PC-9 (cell line): ENCODE results near the gene GATA2. TPM values are rescaled to one million over a fixed set of nuclear protein-coding genes. Genes with fewer than 3 reads are reported as not detected.

Experiments
- BruUV-seq: library from RNA; stranded (reverse); fragments of 400-500 nt; replicated peaks from 2 replicates; lab custom pipeline; 2021; lab: Mats Ljungman, UMichigan
- CTCF ChIA-PET: fragments of 300-600 bp; sonication (Branson Sonifier 250); formaldehyde crosslinking; loops from one replicate; lab custom pipeline; 2022; ENCODE audit warnings: antibody characterized with exemption; lab: Charles Lee
- POLR2A ChIA-PET: fragments of 300-600 bp; sonication (Branson Sonifier 250); formaldehyde crosslinking; loops from one replicate; lab custom pipeline; 2022; ENCODE audit warnings: antibody characterized with exemption; ENCODE audit not compliant: unreplicated experiment; lab: Charles Lee
- DNase-seq, 2 experiments: peaks; one replicate each; pipeline versions ENCODE4 v3.0.0 to v3.0.0-alpha.2; 2015 to 2022; ENCODE audit warnings: mixed read lengths in 1 of 2
- H2AFZ ChIP-seq: fragments of 200-600 bp; sonication (generic); 2 replicates; pipeline ENCODE4 v1.8.1; 2017; ENCODE audit warnings: antibody characterized with exemption
- H3F3A ChIP-seq: fragments of 200-600 bp; sonication (generic); 2 replicates; pipeline ENCODE4 v1.8.1; 2017; ENCODE audit warnings: antibody characterized with exemption, mild to moderate bottlenecking, low read depth; ENCODE audit not compliant: insufficient read depth
- H3K27ac ChIP-seq: fragments of 200-600 bp; sonication (generic); 2 replicates; pipeline ENCODE4 v1.6.1; 2016; ENCODE audit warnings: mixed run types
- H3K27me3 ChIP-seq: fragments of 200-600 bp; sonication (generic); 2 replicates; pipeline ENCODE4 v1.6.1; 2016; ENCODE audit warnings: low read depth, mixed run types; ENCODE audit not compliant: insufficient read depth
- H3K36me3 ChIP-seq: fragments of 200-600 bp; sonication (generic); 2 replicates; pipeline ENCODE4 v1.6.1; 2016; ENCODE audit warnings: low read depth, mixed run types
- H3K4me1 ChIP-seq: fragments of 200-600 bp; sonication (generic); replicated peaks from 2 replicates; pipeline ENCODE4 v1.6.1; 2016; ENCODE audit warnings: mixed run types; ENCODE audit not compliant: insufficient read depth
- H3K4me2 ChIP-seq: fragments of 200-600 bp; sonication (generic); 2 replicates; pipeline ENCODE4 v1.6.1; 2017; ENCODE audit warnings: mixed run types
- H3K4me3 ChIP-seq: fragments of 200-600 bp; sonication (generic); 2 replicates; pipeline ENCODE4 v1.6.1; 2016; ENCODE audit warnings: mixed run types
- H3K79me2 ChIP-seq: fragments of 200-600 bp; sonication (generic); 2 replicates; pipeline ENCODE4 v1.6.1; 2017; ENCODE audit warnings: low read depth, mixed run types
- H3K9me2 ChIP-seq: fragments of 200-600 bp; sonication (generic); 2 replicates; pipeline ENCODE4 v1.8.1; 2017; ENCODE audit warnings: mild to moderate bottlenecking; ENCODE audit not compliant: insufficient read depth
- H3K9me3 ChIP-seq: fragments of 200-600 bp; sonication (generic); 2 replicates; pipeline ENCODE4 v1.8.1; 2016; ENCODE audit warnings: low read depth; ENCODE audit not compliant: insufficient read depth
- H4K20me1 ChIP-seq: fragments of 200-600 bp; sonication (generic); 2 replicates; pipeline ENCODE4 v1.8.1; 2017; ENCODE audit not compliant: insufficient read depth
- EZH2 ChIP-seq: fragments of 200-600 bp; sonication (generic); IDR thresholded peaks from 2 replicates; pipeline ENCODE4 v1.8.0; 2017; ENCODE audit warnings: antibody characterized with exemption, low read depth
- intact Hi-C: fragments of 100-400 bp; cut with micrococcal nuclease; formaldehyde crosslinking; loops from one replicate; pipeline ENCODE4 v1.10.0; 2022; ENCODE audit not compliant: unreplicated experiment
- total RNA-seq: library from RNA; stranded (reverse); gene quantifications from 2 replicates; pipeline ENCODE4 v1.2.3, GENCODE V29; 2021
- TF ChIP-seq, protein P1 (sequence below): fragments of 200-600 bp; sonication (generic); conservative IDR thresholded peaks from 2 replicates; pipeline ENCODE4 v1.6.1; 2017; ENCODE audit warnings: mixed run types, antibody characterized with exemption, mild to moderate bottlenecking, moderate library complexity

Gene GATA2
- total RNA-seq, 1 experiment from 2014 or later, result 29.0 TPM

DNA sequence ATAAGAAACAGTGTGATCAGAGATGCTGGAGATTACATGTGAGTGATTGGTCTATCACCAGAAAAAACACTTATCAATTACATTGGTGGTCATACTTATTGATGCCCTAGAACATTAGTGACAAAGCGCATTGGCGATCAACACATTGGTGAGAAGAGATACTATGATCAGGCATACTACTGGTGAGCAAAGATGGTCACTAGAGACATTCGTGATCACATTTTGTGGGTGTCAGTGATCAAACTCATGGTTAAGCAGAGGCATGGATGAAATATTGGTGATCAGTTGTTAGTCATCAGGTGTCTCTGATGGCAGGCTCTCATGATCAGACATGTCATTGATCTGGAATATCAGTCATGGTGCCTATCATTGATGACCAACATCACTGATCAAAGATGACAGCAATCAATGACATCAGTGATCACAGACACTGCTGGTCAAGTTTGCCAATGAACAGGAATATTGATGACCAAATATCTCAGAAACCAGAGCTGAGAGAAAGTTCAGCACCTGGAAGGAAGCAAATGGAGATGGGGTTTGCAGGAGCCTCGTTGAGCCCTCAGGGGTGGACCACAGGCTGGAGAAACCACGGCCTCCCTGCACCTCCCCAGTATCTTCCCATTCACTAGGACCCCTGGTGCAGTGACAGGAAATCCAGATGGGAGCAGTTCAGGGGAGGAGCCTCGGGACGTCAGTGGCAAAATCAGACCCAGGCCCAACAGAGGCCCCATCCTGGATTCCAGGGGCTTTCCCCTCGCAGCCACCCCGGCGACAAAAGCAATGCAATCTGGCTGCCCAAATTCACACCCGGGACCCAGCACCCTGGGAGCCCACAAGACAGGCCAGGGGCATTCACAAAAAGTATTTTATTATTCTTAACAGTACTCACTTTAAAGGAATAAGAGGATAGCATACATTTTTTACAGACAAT is 14.2 kb downstream of the GATA2 start:
- no peaks in the 10 kb centered on the region for H3K9me3 ChIP-seq
- no peak for DNase-seq
- ChIA-PET CTCF (no interaction called here), POLR2A (no interaction called here)
- intact Hi-C loops, result no loop called here
- 0 out of 2 replicates have a peak, but pooled peaks cover 2% of the 10 kb centered on the region for H3K79me2 ChIP-seq
- H3K4me2 ChIP-seq, result no peak overlapping the region
- no TSS peak for BruUV-seq
- H3K9me2 ChIP-seq, result no peaks in the 10 kb centered on the region
- no peaks in the 10 kb centered on the region for H3K36me3 ChIP-seq
- H3K27ac ChIP-seq, result no peak overlapping the region
- H3K27me3 ChIP-seq, result no peaks in the 10 kb centered on the region
- no peak overlapping the region for H2AFZ ChIP-seq
- no peak for TF ChIP-seq EZH2
- TF ChIP-seq, protein P1, sequence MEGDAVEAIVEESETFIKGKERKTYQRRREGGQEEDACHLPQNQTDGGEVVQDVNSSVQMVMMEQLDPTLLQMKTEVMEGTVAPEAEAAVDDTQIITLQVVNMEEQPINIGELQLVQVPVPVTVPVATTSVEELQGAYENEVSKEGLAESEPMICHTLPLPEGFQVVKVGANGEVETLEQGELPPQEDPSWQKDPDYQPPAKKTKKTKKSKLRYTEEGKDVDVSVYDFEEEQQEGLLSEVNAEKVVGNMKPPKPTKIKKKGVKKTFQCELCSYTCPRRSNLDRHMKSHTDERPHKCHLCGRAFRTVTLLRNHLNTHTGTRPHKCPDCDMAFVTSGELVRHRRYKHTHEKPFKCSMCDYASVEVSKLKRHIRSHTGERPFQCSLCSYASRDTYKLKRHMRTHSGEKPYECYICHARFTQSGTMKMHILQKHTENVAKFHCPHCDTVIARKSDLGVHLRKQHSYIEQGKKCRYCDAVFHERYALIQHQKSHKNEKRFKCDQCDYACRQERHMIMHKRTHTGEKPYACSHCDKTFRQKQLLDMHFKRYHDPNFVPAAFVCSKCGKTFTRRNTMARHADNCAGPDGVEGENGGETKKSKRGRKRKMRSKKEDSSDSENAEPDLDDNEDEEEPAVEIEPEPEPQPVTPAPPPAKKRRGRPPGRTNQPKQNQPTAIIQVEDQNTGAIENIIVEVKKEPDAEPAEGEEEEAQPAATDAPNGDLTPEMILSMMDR, result no peak
- peaks cover 13% of the 10 kb centered on the region; the same call in 1 of the 2 replicates for H3F3A ChIP-seq
- H3K4me3 ChIP-seq, result no peak overlapping the region
- no peaks in the 10 kb centered on the region for H4K20me1 ChIP-seq
- H3K4me1 ChIP-seq, result peaks cover 16% of the 10 kb centered on the region

DNA sequence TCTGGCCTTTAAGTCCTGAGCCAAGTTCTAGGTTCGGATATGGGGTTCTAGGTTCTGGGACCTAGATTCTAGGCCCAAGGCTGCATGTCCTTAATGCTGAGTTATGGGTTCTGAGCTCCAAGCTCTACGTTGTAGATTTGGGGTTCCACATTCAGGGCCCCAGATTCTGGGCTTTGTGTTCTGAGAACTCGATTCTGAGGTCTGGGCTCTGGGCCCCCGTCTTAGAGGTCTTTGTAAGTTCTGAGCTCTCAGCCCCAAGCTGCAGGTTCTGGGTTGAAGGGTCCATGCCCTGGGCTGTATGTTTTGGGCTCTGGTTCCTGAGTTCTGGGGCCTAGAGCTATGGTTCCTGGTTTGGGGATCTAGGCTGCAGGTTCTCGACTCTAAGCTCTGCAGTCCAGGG is 16.3 kb downstream of the GATA2 start:
- Histone ChIP-seq H3K4me1 (no peaks in the 10 kb centered on the region), H3K27me3 (no peaks in the 10 kb centered on the region), H3K9me2 (no peaks in the 10 kb centered on the region), H4K20me1 (no peaks in the 10 kb centered on the region), H3K79me2 (no peaks in the 10 kb centered on the region), H3K4me3 (no peak overlapping the region), H3K27ac (no peak overlapping the region), H3K36me3 (no peaks in the 10 kb centered on the region), H3K9me3 (no peaks in the 10 kb centered on the region), H2AFZ (no peak overlapping the region), H3K4me2 (no peak overlapping the region), H3F3A (0 out of 2 replicates have a peak, but pooled peaks cover 4% of the 10 kb centered on the region)
- DNase-seq, result no peak
- ChIA-PET POLR2A (no interaction called here), CTCF (no interaction called here)
- BruUV-seq, result no TSS peak
- TF ChIP-seq EZH2, result no peak
- intact Hi-C loops, result no loop called here

DNA sequence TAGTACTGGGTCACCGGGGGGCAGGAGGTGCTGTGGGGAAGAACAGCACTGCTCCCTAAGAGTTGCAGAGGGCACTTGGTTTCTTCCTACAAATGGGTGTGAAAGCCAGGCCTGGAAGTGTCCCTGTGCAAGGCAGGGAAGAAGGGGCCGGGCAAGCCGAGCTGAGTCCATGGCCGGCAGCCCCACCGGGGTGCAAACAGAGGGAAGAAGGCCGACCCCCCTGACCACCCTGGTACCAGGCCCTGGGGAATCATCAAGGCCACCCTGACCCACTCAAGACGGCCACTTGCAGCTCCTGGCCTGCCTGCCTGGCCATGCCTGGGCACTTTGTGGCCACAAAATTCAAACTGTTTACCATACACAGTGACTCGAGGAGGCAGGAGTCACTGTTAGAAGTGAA is 17.6 kb downstream of the GATA2 start:
- H3K4me3 ChIP-seq, result no peak overlapping the region
- no peaks in the 10 kb centered on the region for H3K9me3 ChIP-seq
- no peak overlapping the region for H3K27ac ChIP-seq
- H3K79me2 ChIP-seq, result no peaks in the 10 kb centered on the region
- no peaks in the 10 kb centered on the region for H3K27me3 ChIP-seq
- no peaks in the 10 kb centered on the region for H3K9me2 ChIP-seq
- ChIA-PET POLR2A (no interaction called here), CTCF (no interaction called here)
- H3K4me2 ChIP-seq, result no peak overlapping the region
- no TSS peak for BruUV-seq
- intact Hi-C loops, result no loop called here
- 0 out of 2 replicates have a peak, but pooled peaks cover 4% of the 10 kb centered on the region for H3F3A ChIP-seq
- H3K4me1 ChIP-seq, result no peaks in the 10 kb centered on the region
- no peak for TF ChIP-seq EZH2
- TF ChIP-seq, protein P1, result no peak
- no peaks in the 10 kb centered on the region for H4K20me1 ChIP-seq
- H3K36me3 ChIP-seq, result no peaks in the 10 kb centered on the region
- no peak overlapping the region for H2AFZ ChIP-seq
- no peak for DNase-seq
